WTC11 (cell line): Measurements from ENCODE around the gene ZSCAN2. TPM values are rescaled to one million over a fixed set of nuclear protein-coding genes. Genes with fewer than 3 reads are reported as not detected.

ENCODE experiments used
- ATAC-seq: fragments of 200-7000 bp; cut with Tn5 transposase; 2 replicates; pipeline ENCODE4 v1.10.0; 2021; ENCODE audit warnings: mild to moderate bottlenecking, moderate library complexity
- CTCF ChIA-PET: fragments of 300-600 bp; sonication (Branson Sonifier 250); formaldehyde crosslinking; loops from one replicate; lab custom pipeline; 2021; ENCODE audit warnings: antibody characterized with exemption; lab: Charles Lee
- POLR2A ChIA-PET: fragments of 350-600 bp; sonication (Branson Sonifier 250); formaldehyde crosslinking; loops from one replicate; lab custom pipeline; 2021; ENCODE audit warnings: antibody characterized with exemption; lab: Charles Lee
- DNase-seq: peaks from one replicate; pipeline ENCODE4 v3.0.0; 2021; ENCODE audit warnings: low spot score
- H3K27ac Mint-ChIP-seq: 2 replicates; pipeline ENCODE4 v1.8.0; 2021; ENCODE audit warnings: mixed read lengths
- H3K27me3 Mint-ChIP-seq: 2 replicates; pipeline ENCODE4 v1.8.0; 2021; ENCODE audit warnings: low read depth, mild to moderate bottlenecking, moderate library complexity, mixed read lengths
- H3K36me3 Mint-ChIP-seq: 2 replicates; pipeline ENCODE4 v1.8.0; 2021; ENCODE audit warnings: mixed read lengths
- H3K4me1 Mint-ChIP-seq: 2 replicates; pipeline ENCODE4 v1.8.0; 2022; ENCODE audit warnings: mixed read lengths
- H3K4me3 Mint-ChIP-seq: 2 replicates; pipeline ENCODE4 v1.8.0; 2021; ENCODE audit warnings: mild to moderate bottlenecking, moderate library complexity, mixed read lengths
- H3K9me3 Mint-ChIP-seq: 2 replicates; pipeline ENCODE4 v1.8.0; 2021; ENCODE audit warnings: mixed read lengths
- AR ChIP-seq: fragments of 250-450 bp; sonication (Bioruptor Pico); IDR thresholded peaks from 2 replicates; pipeline ENCODE4 v1.9.0; 2021; ENCODE audit warnings: mild to moderate bottlenecking
- ATF6 ChIP-seq: sonication (generic); formaldehyde crosslinking; IDR thresholded peaks from 2 replicates; pipeline ENCODE4 v1.8.1; 2023; ENCODE audit warnings: mild to moderate bottlenecking, missing genetic modification reagents
- CDX4 ChIP-seq: fragments of 250-450 bp; sonication (Bioruptor Pico); IDR thresholded peaks from 2 replicates; pipeline ENCODE4 v1.9.0; 2021; ENCODE audit warnings: moderate library complexity, mild to moderate bottlenecking, inconsistent platforms, borderline replicate concordance
- ESRRA ChIP-seq: sonication (generic); formaldehyde crosslinking; IDR thresholded peaks from 2 replicates; pipeline ENCODE4 v1.8.1; 2022; ENCODE audit warnings: mild to moderate bottlenecking, missing genetic modification reagents, borderline replicate concordance
- FOXP4 ChIP-seq: sonication (generic); formaldehyde crosslinking; IDR thresholded peaks from 2 replicates; pipeline ENCODE4 v1.8.0; 2022; ENCODE audit warnings: mild to moderate bottlenecking, missing genetic modification reagents
- HMGXB4 ChIP-seq: sonication (generic); formaldehyde crosslinking; IDR thresholded peaks from 2 replicates; pipeline ENCODE4 v1.8.1; 2023; ENCODE audit warnings: mild to moderate bottlenecking, moderate library complexity, missing genetic modification reagents
- NFE2L1 ChIP-seq: sonication (generic); formaldehyde crosslinking; IDR thresholded peaks from 2 replicates; pipeline ENCODE4 v1.8.1; 2023; ENCODE audit warnings: missing genetic modification reagents
- OVOL2 ChIP-seq: fragments of 250-450 bp; sonication (Bioruptor Pico); IDR thresholded peaks from 2 replicates; pipeline ENCODE4 v1.9.0; 2021; ENCODE audit warnings: mild to moderate bottlenecking, borderline replicate concordance
- TEAD4 ChIP-seq: sonication (generic); formaldehyde crosslinking; IDR thresholded peaks from 2 replicates; pipeline ENCODE4 v1.8.0; 2022; ENCODE audit warnings: mild to moderate bottlenecking, missing genetic modification reagents
- ZBTB21 ChIP-seq: sonication (generic); formaldehyde crosslinking; IDR thresholded peaks from 2 replicates; pipeline ENCODE4 v1.8.1; 2023; ENCODE audit warnings: mild to moderate bottlenecking, missing genetic modification reagents, borderline replicate concordance
- ZBTB43 ChIP-seq: sonication (generic); formaldehyde crosslinking; IDR thresholded peaks from 2 replicates; pipeline ENCODE4 v1.8.1; 2023; ENCODE audit warnings: mild to moderate bottlenecking, missing genetic modification reagents
- ZNF121 ChIP-seq: sonication (generic); formaldehyde crosslinking; IDR thresholded peaks from 2 replicates; pipeline ENCODE4 v1.8.0; 2023; ENCODE audit warnings: missing genetic modification reagents
- ZNF423 ChIP-seq: fragments of 250-450 bp; sonication (Bioruptor Pico); IDR thresholded peaks from 2 replicates; pipeline ENCODE4 v2.1.2; 2022; ENCODE audit warnings: mild to moderate bottlenecking, moderate library complexity
- total RNA-seq: library from RNA; stranded (reverse); gene quantifications from 3 replicates; pipeline ENCODE4 v1.2.3, GENCODE V29; 2021

Gene ZSCAN2
- total RNA-seq, 1 experiment from 2014 or later: 51.9 TPM

GRCh38 chr15:84668221-84668982 is 67.6 kb downstream of the ZSCAN2 start:
- Mint-ChIP-seq H3K27me3 (no peaks in the 10 kb centered on the region; the same call in 1 of the 2 replicates), H3K4me3 (no peak overlapping the region), H3K36me3 (peaks cover 40% of the 10 kb centered on the region), H3K4me1 (no peaks in the 10 kb centered on the region), H3K27ac (no peak overlapping the region; the same call in 1 of the 2 replicates), H3K9me3 (0 out of 2 replicates have a peak, but pooled peaks cover 1% of the 10 kb centered on the region)
- ATAC-seq (no peak), DNase-seq (no peak)
- ChIA-PET CTCF (no interaction called here), POLR2A (no interaction called here)
- no peak for TF ChIP-seq HMGXB4 (CRISPR knock-in tag)
- TF ChIP-seq OVOL2 (CRISPR knock-in tag): no peak
- no peak for TF ChIP-seq ESRRA (CRISPR knock-in tag)
- TF ChIP-seq ATF6: no peak
- TF ChIP-seq ZNF423 (CRISPR knock-in tag): no peak
- no peak for TF ChIP-seq AR (CRISPR knock-in tag)
- no peak for TF ChIP-seq ZBTB43 (CRISPR knock-in tag)
- TF ChIP-seq TEAD4 (CRISPR knock-in tag): no peak
- no peak for TF ChIP-seq FOXP4 (CRISPR knock-in tag)
- no peak for TF ChIP-seq ZBTB21 (CRISPR knock-in tag)
- TF ChIP-seq ZNF121 (CRISPR knock-in tag): no peak
- TF ChIP-seq, all 79 proteins: peak for 0

- TF ChIP-seq NFE2L1 (CRISPR knock-in tag): no peak
- TF ChIP-seq CDX4 (CRISPR knock-in tag): no peak
- Mint-ChIP-seq H3K4me3 (no peak overlapping the region), H3K4me1 (no peaks in the 10 kb centered on the region), H3K27ac (no peak overlapping the region), H3K9me3 (0 out of 2 replicates have a peak, but pooled peaks cover 3% of the 10 kb centered on the region), H3K27me3 (no peaks in the 10 kb centered on the region; the same call in 1 of the 2 replicates), H3K36me3 (peaks cover 51% of the 10 kb centered on the region)
- DNase-seq: no peak
- ATAC-seq: no peak
- CTCF ChIA-PET: no interaction called here
- POLR2A ChIA-PET: no interaction called here
Observed at GRCh38 chr15:84669726-84670125, 68.9 kb downstream of the ZSCAN2 start.
